NCI-H2029 (cell line): ENCODE data around the gene EPHX1.

Source experiments
- DNase-seq: peaks from one replicate; lab custom pipeline; 2025; lab: John Stamatoyannopoulos, UW

Gene EPHX1

DNA sequence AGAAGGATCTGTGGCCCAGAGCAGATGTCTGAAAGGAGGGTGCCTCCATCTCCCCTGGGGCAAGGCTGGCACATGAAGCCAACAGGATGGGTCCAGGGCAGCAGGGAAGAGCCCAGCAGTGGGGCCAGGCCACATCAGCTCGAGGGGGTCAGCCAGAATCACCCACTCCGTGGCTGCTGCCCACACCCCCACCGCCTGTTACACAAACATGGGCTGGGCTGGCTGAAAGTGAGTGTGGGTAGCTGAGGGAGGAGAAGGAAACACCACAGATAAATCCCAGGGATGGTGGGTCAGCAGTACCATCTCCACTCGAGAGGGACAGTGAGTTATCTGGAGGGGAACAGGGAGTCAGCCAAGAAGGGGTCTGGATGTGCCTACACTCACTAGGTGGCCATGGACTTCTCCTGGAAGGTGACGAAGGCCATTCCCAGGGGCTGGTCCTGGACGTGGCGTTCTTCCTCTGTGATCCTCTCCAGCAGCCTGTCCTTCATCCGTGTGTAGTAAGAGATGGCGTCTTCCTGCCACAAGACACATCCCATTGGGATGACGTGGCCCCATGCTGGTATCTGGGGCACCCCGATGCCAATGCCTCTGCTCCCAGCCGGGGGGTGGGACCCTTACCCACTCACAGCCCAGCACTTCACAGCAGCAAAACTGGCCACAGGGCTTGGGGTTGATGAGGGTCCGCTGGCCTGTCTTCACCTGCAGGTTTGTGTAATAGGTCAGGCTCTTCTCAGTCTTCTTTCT lies 52.1 kb downstream of the EPHX1 start:
- no peak for DNase-seq

- DNase-seq: no peak
These were observed 52.6 kb downstream of the EPHX1 start for GRCh38 chr1:225862581-225862950.

DNA sequence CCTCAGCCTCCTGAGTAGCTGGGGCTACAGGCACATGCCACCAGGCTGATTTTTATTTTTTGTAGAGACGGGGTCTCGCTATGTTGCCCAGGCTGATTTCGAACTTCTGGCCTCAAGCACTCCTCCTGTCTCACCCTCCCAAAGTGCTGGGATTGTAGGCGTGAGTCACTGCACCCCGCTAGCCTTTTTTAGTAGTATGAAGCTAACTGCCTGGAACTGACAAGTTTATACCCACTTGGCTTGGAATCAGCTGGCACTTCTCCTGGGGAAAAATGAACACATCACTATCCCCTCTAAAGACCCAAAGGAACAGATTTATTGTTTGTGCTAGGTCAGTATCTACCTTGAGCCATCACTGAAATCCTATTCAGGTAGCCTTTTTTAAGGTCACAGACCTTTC lies 53.2 kb downstream of the EPHX1 start:
- no peak for DNase-seq

- no peak for DNase-seq
These were observed 55.6 kb downstream of the EPHX1 start for GRCh38 chr1:225865514-225865913.

DNA sequence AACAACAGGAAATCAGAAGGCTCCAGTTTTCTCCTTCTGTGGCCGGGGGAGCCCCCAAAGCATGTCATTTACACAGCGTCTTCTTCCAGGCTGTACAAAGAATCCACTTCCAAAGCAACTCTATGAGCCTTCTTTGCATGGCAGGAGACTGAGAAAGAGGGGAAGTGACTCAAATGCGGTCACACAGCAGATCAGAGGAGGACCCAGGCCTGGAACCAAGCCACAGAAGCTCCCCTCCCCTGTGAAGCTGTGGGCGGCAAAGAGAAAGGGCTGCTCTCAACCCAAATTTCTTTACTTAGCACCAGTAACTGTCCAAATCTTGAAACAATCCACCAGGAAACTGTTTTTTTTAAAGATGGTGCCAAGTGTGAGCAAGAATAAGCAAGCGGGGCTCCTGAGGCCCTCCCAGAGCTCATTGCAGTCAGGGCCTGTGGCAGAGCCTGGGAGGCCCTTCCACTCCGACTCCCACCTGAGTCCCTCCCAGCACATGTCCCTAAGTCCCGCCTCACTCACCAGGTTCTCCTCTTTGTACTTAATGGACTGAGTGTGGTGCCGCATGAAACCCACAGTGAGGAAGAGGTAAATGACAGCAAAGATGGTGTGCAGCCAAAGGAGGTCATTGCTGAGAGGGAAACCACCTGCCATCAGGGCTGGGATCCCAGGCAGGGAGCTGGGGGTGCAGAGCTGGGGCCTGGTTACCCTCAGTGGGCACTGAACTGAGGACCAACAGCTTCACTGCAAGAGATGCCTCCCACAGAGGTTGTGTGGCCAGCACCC lies 56.3 kb downstream of the EPHX1 start:
- DNase-seq: no peak

- no peak for DNase-seq
These were observed 57.1 kb downstream of the EPHX1 start for GRCh38 chr1:225866981-225867380.

GRCh38 chr1:225868631-225869330 lies 58.9 kb downstream of the EPHX1 start:
- no peak for DNase-seq

DNA sequence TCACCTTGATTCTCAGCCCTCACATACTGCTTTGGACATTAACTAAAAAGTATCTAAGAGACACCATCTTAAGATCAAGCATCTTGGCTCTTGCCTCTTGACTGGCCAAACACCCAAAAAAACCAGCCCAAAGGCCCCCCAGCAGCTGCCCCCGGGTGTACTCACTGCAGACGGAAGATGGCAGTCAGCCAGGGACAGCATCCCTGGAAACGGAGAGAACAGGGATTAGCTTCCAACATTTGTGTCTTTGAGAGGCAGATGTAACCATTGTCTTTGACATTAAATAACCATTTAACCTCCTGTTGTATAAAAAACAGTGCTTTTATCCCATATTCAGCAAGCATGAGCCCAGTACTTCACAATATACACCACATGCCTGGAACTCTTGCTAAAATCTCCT lies 61.0 kb downstream of the EPHX1 start:
- peak; percentile 43 for DNase-seq

DNA sequence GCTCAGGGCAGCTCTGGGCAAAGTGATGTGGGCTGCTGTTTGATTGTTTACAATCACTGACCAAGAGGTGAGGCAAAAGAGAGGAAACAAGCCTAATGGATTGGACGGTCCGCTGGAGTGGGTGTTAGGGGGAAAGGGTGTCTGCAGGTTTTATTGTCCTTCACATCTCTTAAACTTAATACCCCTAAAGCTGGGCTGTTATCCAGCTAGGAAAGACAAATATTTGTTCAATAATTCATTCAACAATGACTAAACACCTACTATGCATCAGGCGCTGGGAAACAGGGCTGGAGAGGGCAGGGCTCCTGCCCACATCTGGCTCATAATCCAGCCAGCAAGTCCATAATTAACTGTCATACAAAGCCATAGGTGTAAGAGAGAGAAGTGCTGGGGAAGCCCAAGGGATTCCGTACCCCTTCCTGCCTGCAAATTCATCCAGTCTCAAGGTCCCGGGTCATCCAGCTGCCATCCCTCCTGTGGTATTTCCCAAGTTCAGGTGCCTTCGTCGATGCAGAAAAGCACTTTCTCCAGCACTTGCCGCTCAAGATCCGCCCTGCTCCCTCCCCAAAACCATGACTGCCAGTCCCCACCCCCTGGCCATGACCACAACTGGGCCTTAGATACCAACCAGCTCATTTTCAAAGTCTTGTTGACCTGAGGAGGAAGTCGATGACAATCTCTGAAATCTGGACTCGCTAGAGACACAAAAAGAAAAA lies 61.6 kb downstream of the EPHX1 start:
- DNase-seq: peak; percentile 74

GRCh38 chr1:225872075-225872430 lies 62.1 kb downstream of the EPHX1 start:
- DNase-seq: no peak

GRCh38 chr1:225873281-225873850 lies 63.4 kb downstream of the EPHX1 start:
- DNase-seq: no peak

DNA sequence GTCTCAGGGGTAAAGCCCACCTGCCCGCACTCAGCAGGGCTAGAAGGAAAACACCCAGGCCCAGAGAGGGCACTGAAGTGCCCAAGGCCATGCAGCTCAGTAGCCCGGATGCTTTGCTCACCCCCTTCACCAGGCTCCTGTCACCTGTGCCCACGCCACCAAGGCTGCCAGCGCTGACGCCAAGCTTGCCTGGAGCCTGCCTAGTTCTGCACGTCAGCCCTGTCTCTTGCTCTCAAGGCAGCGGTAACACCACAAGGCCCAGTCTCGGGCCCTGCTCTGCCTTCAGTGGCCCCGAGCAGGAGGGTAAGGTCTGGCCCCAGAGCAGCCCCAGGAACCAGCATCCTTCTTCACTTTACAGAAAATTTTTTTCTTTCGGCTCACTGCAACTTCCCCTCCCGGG lies 64.5 kb downstream of the EPHX1 start:
- DNase-seq: no peak

DNA sequence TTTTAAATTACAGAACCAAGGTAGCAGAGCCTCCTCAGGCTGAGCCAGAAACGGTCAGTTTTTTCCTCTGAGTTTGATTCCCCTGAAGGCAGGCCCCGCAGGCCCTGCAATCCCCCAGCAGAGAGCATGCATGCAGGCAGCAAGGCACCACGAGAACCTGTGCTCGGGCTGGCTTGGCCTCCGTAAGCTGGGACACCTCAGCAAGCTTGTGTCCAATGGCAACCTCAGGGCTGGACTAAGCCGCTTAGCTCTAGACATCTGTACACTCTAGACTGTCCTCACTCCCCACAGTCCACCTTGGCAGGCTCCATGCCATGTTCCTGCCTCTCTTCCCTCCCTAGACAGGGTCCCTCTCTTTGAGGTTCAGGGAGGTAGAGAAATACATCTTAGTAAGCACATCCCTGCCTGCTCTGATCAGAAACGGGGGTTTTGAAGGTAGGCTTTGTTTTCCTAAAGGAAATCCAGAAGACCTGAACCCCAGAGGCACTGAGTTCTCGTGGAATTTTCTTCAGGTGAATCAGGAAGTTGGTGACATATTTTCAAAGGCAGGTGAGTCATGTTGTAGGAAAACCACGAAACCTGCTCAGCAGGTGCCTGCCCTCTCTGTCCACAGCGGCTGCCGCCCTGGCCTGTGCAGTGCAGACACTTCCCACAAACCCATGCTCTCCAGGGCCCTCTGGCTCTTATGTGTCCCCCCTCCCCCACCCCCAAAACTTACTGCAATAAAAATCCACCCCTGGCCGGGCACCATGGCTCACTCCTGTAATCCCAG lies 65.3 kb downstream of the EPHX1 start:
- DNase-seq: peak; percentile 62

GRCh38 chr1:225876900-225877510 lies 67.1 kb downstream of the EPHX1 start:
- DNase-seq: no peak

DNA sequence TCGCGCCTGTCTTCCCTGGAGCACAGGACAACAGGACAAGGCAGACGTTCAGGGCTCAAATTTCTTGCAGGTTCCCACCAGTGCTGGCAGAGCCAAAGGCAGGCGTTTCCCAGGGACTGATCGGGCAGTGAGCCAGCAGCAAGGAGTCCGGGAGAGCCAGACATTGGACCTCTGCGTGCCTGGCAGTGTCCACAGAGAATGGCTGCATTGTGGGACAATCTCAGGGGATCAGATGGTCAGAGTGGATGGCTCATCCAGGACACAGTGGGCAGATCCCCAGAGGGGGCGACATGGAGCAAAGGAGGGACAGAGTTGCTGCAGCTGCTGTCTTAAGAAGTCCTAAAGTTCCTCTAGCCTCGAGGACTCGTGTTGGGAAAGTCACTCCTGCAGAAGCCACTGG lies 67.7 kb downstream of the EPHX1 start:
- DNase-seq: peak; percentile 64

DNA sequence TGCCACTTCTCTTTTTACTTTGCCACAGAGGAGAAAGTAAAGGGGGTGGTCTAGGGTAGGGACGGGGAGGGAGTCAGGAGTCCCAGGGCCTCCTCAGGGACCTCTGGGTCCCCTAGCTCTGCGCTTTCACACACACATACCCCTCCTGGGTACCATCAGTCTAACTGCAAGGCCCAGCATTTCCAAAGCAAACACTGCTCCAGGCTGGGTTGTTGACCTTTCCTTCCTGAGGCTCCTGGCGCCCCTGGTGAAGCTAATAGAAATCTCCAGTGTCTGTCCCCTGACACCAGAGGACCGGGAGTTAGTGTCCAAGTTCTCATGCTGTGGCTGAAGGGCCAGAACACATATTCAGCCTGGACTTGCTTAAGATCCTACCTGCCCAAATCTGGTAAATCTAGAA lies 68.4 kb downstream of the EPHX1 start:
- DNase-seq: no peak

DNA sequence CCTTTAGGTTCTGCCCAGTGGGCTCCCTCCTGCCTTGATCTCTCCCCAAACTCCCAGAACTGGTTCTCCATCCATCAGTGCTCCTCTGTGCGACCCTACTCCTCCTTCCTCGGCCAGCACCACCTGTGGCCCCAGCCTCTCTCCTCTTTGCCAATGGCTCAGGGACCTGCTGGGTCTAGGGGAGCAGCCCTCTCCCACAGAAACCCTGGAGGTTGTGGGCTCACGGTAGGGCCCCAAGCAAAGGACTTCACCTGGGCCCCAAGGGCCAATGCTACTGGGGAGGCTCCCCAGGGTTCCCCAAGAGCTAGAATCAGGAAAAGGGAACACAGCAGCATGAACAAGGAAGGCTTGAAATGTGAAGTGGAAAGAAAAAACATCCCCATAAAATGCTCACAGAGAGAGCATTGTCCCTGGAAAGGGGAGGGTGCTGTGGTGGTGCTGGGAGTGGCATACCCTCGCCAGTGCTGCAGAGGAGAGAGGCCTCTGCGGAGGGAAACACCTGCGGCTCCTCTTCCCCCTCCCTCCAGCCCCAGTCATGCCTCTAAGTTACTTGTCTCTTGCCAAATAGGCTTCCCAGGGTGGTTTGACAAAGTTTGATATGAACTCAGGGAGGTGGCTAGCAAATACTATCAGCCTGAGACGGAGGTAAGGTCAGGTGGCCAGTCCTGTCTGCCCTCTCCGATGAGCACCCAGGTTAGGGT lies 69.7 kb downstream of the EPHX1 start:
- peak; percentile 33 for DNase-seq

- peak; percentile 68 for DNase-seq
These were observed 70.3 kb downstream of the EPHX1 start for GRCh38 chr1:225880222-225880588.

DNA sequence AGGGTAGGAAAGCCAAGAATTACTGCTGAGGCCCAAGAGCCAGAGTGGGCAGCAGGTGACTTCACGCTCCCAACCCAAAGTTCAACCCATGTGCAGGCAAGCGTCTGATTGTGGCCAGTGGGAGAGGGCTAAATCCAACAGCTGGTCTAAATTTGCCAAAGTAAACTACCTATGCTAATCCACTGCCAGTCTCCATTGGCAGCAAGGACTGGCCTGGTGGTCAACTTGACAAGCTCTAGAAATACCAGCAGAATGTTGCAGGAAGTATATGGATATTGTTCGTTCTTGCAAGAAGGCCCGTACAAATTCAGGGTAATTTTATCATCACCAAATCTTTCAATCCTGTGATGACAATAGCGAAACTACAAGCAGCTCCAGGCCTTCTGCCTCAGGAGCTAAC lies 70.7 kb downstream of the EPHX1 start:
- peak; percentile 20 for DNase-seq
